A549 treated with dexamethasone at 1 μM for 4 hours (cell line): Measurements from ENCODE around the gene GABRR3. TPM values are rescaled to one million over a fixed set of nuclear protein-coding genes. Genes with fewer than 3 reads are reported as not detected.

Experiments
- total RNA-seq: library from RNA; stranded (reverse); fragments of 200-300 nt; extraction: Qiagen RNA extraction; gene quantifications from 5 replicates; pipeline ENCODE4 v1.2.3, GENCODE V29; 2022

Gene GABRR3
- total RNA-seq, result not detected in 5 replicates

GRCh38 chr3:98035208-98035607, at the start of gene GABRR3:
Gene GABRR3 (minus strand): TSS chr3:98035315. CDS start chr3:98034987, 328 bp downstream.

GRCh38 chr3:97971679-97972567, 63.2 kb downstream of the GABRR3 start, which contains the start of gene RIOX2:
Gene RIOX2 (minus strand): TSS chr3:97972431. CDS start chr3:97967593, 4,838 bp downstream.

Other genes with a start within 250 kb of the GABRR3 start
- 6.0 to 7.7 TPM (median 7.3 TPM) in 5 replicates for gene CRYBG3, start 213.3 kb downstream of the GABRR3 start, total RNA-seq
- gene RIOX2, start 62.9 kb downstream of the GABRR3 start, total RNA-seq, result 31.4 to 34.0 TPM (median 32.4 TPM) in 5 replicates
- not detected in 5 replicates for gene OR5AC2, start 51.9 kb upstream of the GABRR3 start, total RNA-seq
- gene OR5H1, start 95.4 kb upstream of the GABRR3 start, total RNA-seq, result not detected in 5 replicates
- not detected in 5 replicates for gene OR5H14, start 112.2 kb upstream of the GABRR3 start, total RNA-seq
- gene OR5H15, start 131.4 kb upstream of the GABRR3 start, total RNA-seq, result not detected in 5 replicates
- gene OR5H6, start 228.9 kb upstream of the GABRR3 start, total RNA-seq, result not detected in 5 replicates
- not detected in 5 replicates for gene OR5H2, start 247.2 kb upstream of the GABRR3 start, total RNA-seq